Mesenchymal stem cell (in vitro differentiated cells and primary cell): ENCODE results near the gene WDR90.

ENCODE experiments used
- DNase-seq: peaks from one replicate; pipeline ENCODE4 v3.0.0-alpha.2; 2013
- H2AFZ ChIP-seq: one replicate; pipeline ENCODE4 v1.6.1; 2013; ENCODE audit warnings: low read depth, mild to moderate bottlenecking, control low read depth, inconsistent platforms, low read length, moderate library complexity
- H2AK5ac ChIP-seq: 2 replicates; pipeline ENCODE4 v1.6.1; 2013; ENCODE audit warnings: low read length, moderate library complexity, mild to moderate bottlenecking, inconsistent platforms; ENCODE audit not compliant: severe bottlenecking
- H2BK120ac ChIP-seq: one replicate; pipeline ENCODE4 v1.6.1; 2013; ENCODE audit warnings: low read depth, mild to moderate bottlenecking, inconsistent platforms, low read length, moderate library complexity
- H2BK12ac ChIP-seq, 2 experiments: one replicate each; pipeline ENCODE4 v1.6.1; 2013; ENCODE audit warnings: inconsistent platforms in 2 of 2, low read length in 2 of 2, mild to moderate bottlenecking in 2 of 2, moderate library complexity in 2 of 2, control low read depth in 1 of 2
- H2BK15ac ChIP-seq: one replicate; pipeline ENCODE4 v1.6.1; 2013; ENCODE audit warnings: mild to moderate bottlenecking, low read depth, inconsistent platforms; ENCODE audit not compliant: poor library complexity, severe bottlenecking
- H2BK5ac ChIP-seq: 2 replicates; pipeline ENCODE4 v1.6.1; 2013; ENCODE audit warnings: low read depth, mild to moderate bottlenecking, low read length, control low read depth, inconsistent platforms; ENCODE audit not compliant: poor library complexity, severe bottlenecking
- H3K14ac ChIP-seq, 2 experiments: one replicate each; pipeline ENCODE4 v1.6.1; 2013; ENCODE audit warnings: inconsistent platforms in 2 of 2, low read length in 2 of 2, control low read depth in 1 of 2, mild to moderate bottlenecking in 1 of 2, moderate library complexity in 1 of 2
- H3K18ac ChIP-seq, 2 experiments: one replicate each; pipeline ENCODE4 v1.6.1; 2013; ENCODE audit warnings: inconsistent platforms in 2 of 2, low read length in 2 of 2, control low read depth in 1 of 2, low read depth in 1 of 2, mild to moderate bottlenecking in 1 of 2
- H3K23ac ChIP-seq, 2 experiments: one replicate each; pipeline ENCODE4 v1.6.1; 2013; ENCODE audit warnings: inconsistent platforms in 2 of 2, low read length in 2 of 2, mild to moderate bottlenecking in 2 of 2, moderate library complexity in 2 of 2, control low read depth in 1 of 2
- H3K27ac ChIP-seq: 2 replicates; pipeline ENCODE4 v1.5.1; 2013; ENCODE audit warnings: mild to moderate bottlenecking, moderate library complexity, low read length, control low read depth, inconsistent platforms; ENCODE audit not compliant: poor library complexity, severe bottlenecking
- H3K27me3 ChIP-seq, 2 experiments: 2 replicates each; pipeline versions ENCODE4 v1.6.1 to v1.7.0; 2013; ENCODE audit warnings: low read length in 2 of 2, mild to moderate bottlenecking in 2 of 2, moderate library complexity in 2 of 2, control low read depth in 1 of 2, inconsistent platforms in 1 of 2; ENCODE audit not compliant: control insufficient read depth in 1 of 2, insufficient read depth in 1 of 2
- H3K36me3 ChIP-seq, 2 experiments: 2 replicates each; pipeline versions ENCODE4 v1.6.1 to v1.7.0; 2013; ENCODE audit warnings: low read length in 2 of 2, control low read depth in 1 of 2, inconsistent platforms in 1 of 2, low read depth in 1 of 2, mild to moderate bottlenecking in 1 of 2; ENCODE audit not compliant: insufficient read depth in 2 of 2, control insufficient read depth in 1 of 2
- H3K4ac ChIP-seq, 2 experiments: one replicate each; pipeline ENCODE4 v1.6.1; 2013; ENCODE audit warnings: inconsistent platforms in 2 of 2, low read length in 2 of 2, mild to moderate bottlenecking in 2 of 2, moderate library complexity in 2 of 2, control low read depth in 1 of 2, low read depth in 1 of 2
- H3K4me1 ChIP-seq: 2 replicates; pipeline ENCODE4 v1.6.1; 2013; ENCODE audit warnings: low read depth, low read length, control low read depth; ENCODE audit not compliant: control insufficient read depth, insufficient read depth
- H3K4me2 ChIP-seq: 2 replicates; pipeline ENCODE4 v1.6.1; 2013; ENCODE audit warnings: low read length, mild to moderate bottlenecking, inconsistent platforms; ENCODE audit not compliant: poor library complexity, severe bottlenecking
- H3K4me3 ChIP-seq, 2 experiments: 2 replicates each; pipeline versions ENCODE4 v1.5.1 to v1.7.0; 2013; ENCODE audit warnings: low read length in 2 of 2, mild to moderate bottlenecking in 2 of 2, control low read depth in 1 of 2, low read depth in 1 of 2; ENCODE audit not compliant: insufficient read depth in 1 of 2
- H3K79me1 ChIP-seq: replicated peaks from 2 replicates; pipeline ENCODE4 v1.6.1; 2013; ENCODE audit warnings: mild to moderate bottlenecking, control low read depth, low read length, inconsistent platforms; ENCODE audit not compliant: poor library complexity, severe bottlenecking
- H3K9ac ChIP-seq: 2 replicates; pipeline ENCODE4 v1.7.0; 2013; ENCODE audit warnings: mild to moderate bottlenecking, low read length, moderate library complexity
- H3K9me3 ChIP-seq: 2 replicates; pipeline ENCODE4 v1.7.0; 2013; ENCODE audit warnings: mild to moderate bottlenecking, low read length; ENCODE audit not compliant: control insufficient read depth
- H4K8ac ChIP-seq: one replicate; pipeline ENCODE4 v1.6.1; 2013; ENCODE audit warnings: inconsistent platforms, mild to moderate bottlenecking, low read length, moderate library complexity
- H4K91ac ChIP-seq: one replicate; pipeline ENCODE4 v1.6.1; 2013; ENCODE audit warnings: mild to moderate bottlenecking, low read length, inconsistent platforms
- WGBS: methylation state at CpG from one replicate; pipeline ENCODE4 v1.1.7; 2013; ENCODE audit warnings: mixed read lengths; 5-methylcytosine and 5-hydroxymethylcytosine counted together

Gene WDR90

DNA sequence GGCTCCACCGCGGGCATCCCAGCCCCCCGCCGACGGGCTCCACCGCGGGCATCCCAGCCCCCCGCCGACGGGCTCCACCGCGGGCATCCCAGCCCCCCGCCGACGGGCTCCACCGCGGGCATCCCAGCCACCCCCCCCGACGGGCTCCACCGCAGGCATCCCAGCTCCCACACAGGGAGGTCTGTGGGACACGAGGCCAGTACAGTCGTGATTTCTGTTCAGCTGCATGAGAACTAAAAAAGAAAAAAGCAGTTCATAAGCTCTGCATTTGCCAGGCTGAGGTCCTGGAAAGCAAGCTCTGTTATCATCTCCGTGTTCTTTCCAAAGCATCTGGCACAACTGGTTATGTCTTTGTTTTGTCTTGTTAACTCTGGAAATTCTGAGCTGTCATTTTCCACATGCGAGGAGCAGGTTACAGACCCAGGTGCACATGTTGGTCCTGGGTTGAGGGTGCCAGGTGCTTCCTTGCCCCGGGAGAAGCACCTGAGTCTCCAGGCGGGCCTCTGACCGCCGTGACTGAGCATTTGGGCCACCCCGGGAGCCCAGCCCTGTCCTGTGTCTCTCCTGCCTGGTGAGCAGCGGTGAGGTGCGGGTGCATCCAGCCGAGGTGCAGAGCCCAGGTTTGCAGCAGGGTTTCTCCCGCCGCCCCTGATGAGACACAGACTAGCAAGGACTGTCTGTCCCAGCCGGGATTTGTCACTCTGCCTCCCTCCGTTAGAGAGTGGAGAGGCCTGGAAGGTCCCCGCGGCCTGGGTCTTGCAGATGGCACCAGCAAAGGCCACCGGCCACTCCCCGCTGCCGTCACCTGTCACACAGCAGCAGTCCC is 28.3 kb upstream of the WDR90 start:
- peaks cover 44% of the 10 kb centered on the region for H3K79me1 ChIP-seq
- no peak for DNase-seq
- no peak overlapping the region for H3K9ac ChIP-seq
- no peak overlapping the region for H4K91ac ChIP-seq
- no peak overlapping the region for H3K23ac ChIP-seq
- no peak overlapping the region for H2BK12ac ChIP-seq
- H3K9me3 ChIP-seq = no peaks in the 10 kb centered on the region
- no peak overlapping the region for H2BK5ac ChIP-seq
- peaks cover 0 to 38% of the 10 kb centered on the region in 2 experiments for H3K36me3 ChIP-seq
- H3K4me3 ChIP-seq = no peak overlapping the region
- H2BK120ac ChIP-seq = no peak overlapping the region
- no peak overlapping the region for H3K18ac ChIP-seq
- peak overlapping the region; percentile 24 for H4K8ac ChIP-seq
- 93% methylated on average over 40 of the region's 41 CpGs for WGBS
- peaks cover 17% of the 10 kb centered on the region for H3K4me1 ChIP-seq
- H3K27ac ChIP-seq = no peak overlapping the region
- no peaks in the 10 kb centered on the region for H3K27me3 ChIP-seq
- H3K14ac ChIP-seq = no peak overlapping the region
- no peak overlapping the region for H3K4me2 ChIP-seq
- no peak overlapping the region for H2BK15ac ChIP-seq
- H2AFZ ChIP-seq = no peak overlapping the region
- no peak overlapping the region for H2AK5ac ChIP-seq
- H3K4ac ChIP-seq = no peak overlapping the region

DNA sequence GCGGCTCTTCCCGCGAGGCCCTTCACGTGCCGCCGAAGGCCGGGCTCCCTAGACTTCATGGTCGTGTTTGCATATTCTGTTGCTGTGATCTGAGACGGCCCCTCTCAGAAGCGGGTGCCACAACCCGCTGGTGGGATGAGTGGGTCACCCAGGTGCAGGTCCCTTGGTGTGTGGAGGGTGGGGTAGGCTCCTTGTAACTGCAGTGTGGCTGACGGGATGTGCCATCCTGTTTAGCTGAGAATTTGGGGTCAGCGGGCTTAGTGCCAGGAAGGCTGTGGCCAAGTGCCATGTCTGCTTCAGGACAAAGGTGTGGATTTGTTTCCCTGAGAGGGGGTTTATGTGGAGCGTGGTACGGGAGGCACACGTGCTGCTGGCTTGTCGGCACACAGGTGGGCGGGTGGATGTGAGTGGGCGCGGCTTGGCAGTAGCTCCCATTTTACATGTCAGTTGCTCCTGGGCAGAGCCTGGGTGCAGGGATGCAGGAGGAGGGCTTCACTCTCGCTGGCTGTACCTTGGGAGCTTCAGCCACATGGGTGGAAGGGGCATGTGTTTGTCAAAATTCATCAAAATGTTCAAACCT is 27.5 kb upstream of the WDR90 start:
- Histone ChIP-seq H3K14ac (peak overlapping the region in 1 of 2 experiments; percentile 39), H2BK12ac (peak overlapping the region in 1 of 2 experiments; percentile 40), H2BK120ac (no peak overlapping the region), H2BK5ac (no peak overlapping the region), H3K27ac (no peak overlapping the region), H3K4me2 (no peak overlapping the region), H3K27me3 (no peaks in the 10 kb centered on the region), H2AK5ac (no peak overlapping the region), H3K79me1 (peaks cover 43% of the 10 kb centered on the region), H3K4me1 (peaks cover 23% of the 10 kb centered on the region), H3K4me3 (no peak overlapping the region), H4K8ac (peak overlapping the region; percentile 24), H3K9me3 (no peaks in the 10 kb centered on the region), H2BK15ac (no peak overlapping the region), H2AFZ (no peak overlapping the region), H4K91ac (no peak overlapping the region), H3K4ac (peak overlapping the region in 1 of 2 experiments; percentile 62), H3K23ac (no peak overlapping the region), H3K18ac (peak overlapping the region in 1 of 2 experiments; percentile 43), H3K36me3 (peaks cover 0 to 44% of the 10 kb centered on the region in 2 experiments), H3K9ac (peak overlapping the region; percentile 75)
- no peak for DNase-seq
- WGBS = 97% methylated on average over 21 of the region's 21 CpGs

DNA sequence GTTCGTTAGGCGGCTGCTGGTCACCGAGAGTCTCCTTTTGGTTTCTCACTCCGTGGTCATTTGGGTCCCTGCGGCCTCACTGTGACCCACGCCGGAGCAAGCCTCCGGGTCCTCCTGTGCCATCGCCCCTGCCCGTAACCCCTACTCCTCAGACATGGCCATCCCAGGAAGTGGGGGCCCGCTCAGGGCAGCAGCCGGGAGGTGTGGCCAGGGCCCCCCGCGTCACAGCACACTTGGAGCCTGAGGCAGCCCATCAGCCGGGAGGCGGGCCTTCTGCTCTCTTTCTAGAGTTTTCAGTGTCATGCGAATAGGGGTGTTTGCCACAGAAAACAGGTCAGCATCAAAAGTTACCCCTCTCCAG is 26.3 kb upstream of the WDR90 start:
- no peak overlapping the region for H2BK120ac ChIP-seq
- H3K18ac ChIP-seq = peak overlapping the region in 1 of 2 experiments; percentile 49
- no peak overlapping the region for H3K27ac ChIP-seq
- DNase-seq = no peak
- peaks cover 34% of the 10 kb centered on the region for H3K79me1 ChIP-seq
- no peak overlapping the region for H4K91ac ChIP-seq
- H2BK15ac ChIP-seq = peak overlapping the region; percentile 55
- peak overlapping the region in 1 of 2 experiments; percentile 44 for H2BK12ac ChIP-seq
- peak overlapping the region; percentile 70 for H4K8ac ChIP-seq
- peaks cover 0 to 41% of the 10 kb centered on the region in 2 experiments for H3K36me3 ChIP-seq
- peaks cover 35% of the 10 kb centered on the region for H3K4me1 ChIP-seq
- H3K23ac ChIP-seq = no peak overlapping the region
- no peak overlapping the region for H3K4me3 ChIP-seq
- no peaks in the 10 kb centered on the region for H3K9me3 ChIP-seq
- no peaks in the 10 kb centered on the region for H3K27me3 ChIP-seq
- no peak overlapping the region for H3K4me2 ChIP-seq
- WGBS = 87% methylated on average over 14 of the region's 17 CpGs
- peak overlapping the region; percentile 71 for H3K9ac ChIP-seq
- no peak overlapping the region for H2AK5ac ChIP-seq
- H2BK5ac ChIP-seq = no peak overlapping the region
- H2AFZ ChIP-seq = no peak overlapping the region
- H3K14ac ChIP-seq = no peak overlapping the region
- H3K4ac ChIP-seq = no peak overlapping the region

GRCh38 chr16:624526-625070 is 24.6 kb upstream of the WDR90 start:
- Histone ChIP-seq H3K36me3 (peaks cover 4 to 52% of the 10 kb centered on the region in 2 experiments), H2BK120ac (no peak overlapping the region), H3K14ac (no peak overlapping the region), H4K8ac (no peak overlapping the region), H3K9ac (no peak overlapping the region), H3K4me3 (no peak overlapping the region), H2AFZ (no peak overlapping the region), H3K23ac (no peak overlapping the region), H2BK12ac (no peak overlapping the region), H3K27me3 (no peaks in the 10 kb centered on the region), H3K4ac (no peak overlapping the region), H3K4me2 (no peak overlapping the region), H2BK15ac (no peak overlapping the region), H3K4me1 (peaks cover 43% of the 10 kb centered on the region), H4K91ac (no peak overlapping the region), H2BK5ac (no peak overlapping the region), H3K18ac (no peak overlapping the region), H3K27ac (no peak overlapping the region), H3K9me3 (no peaks in the 10 kb centered on the region), H2AK5ac (no peak overlapping the region), H3K79me1 (peaks cover 29% of the 10 kb centered on the region)
- 84% methylated on average over 10 of the region's 10 CpGs for WGBS
- no peak for DNase-seq
